GM12872 (cell line): ENCODE results near the gene DACH1.

Source experiments
- CTCF ChIP-seq: IDR thresholded peaks from 3 replicates; pipeline ENCODE4 v1.5.1; 2011; ENCODE audit warnings: low read depth, mild to moderate bottlenecking, low read length, moderate library complexity; ENCODE audit not compliant: insufficient read depth

The DACH1 gene

GRCh38 chr13:71396149-71396548, 470.9 kb downstream of the DACH1 start:
- TF ChIP-seq CTCF = no peak

GRCh38 chr13:71395053-71395452, 472.0 kb downstream of the DACH1 start:
- no peak for TF ChIP-seq CTCF

DNA sequence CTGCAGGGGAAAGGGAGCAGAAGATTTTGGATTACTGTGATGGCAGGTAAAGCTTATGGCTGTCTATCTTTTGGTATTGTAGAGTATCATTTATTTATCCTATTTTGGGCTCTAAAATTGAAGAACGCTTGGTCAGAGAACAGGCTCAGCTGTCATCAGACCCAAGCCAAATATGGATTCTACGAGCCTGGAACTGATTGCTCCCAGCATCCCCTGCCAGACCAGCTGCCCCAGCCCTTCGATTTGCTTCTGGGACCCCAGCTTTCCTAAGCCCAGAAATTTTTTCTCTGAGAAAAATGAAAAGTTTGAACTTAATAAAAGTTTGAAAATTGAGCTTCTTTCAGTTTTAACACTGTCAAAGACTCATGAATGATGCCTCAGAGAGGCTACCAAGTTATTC, 472.8 kb downstream of the DACH1 start:
- no peak for TF ChIP-seq CTCF
